ENCODE data around the gene URB1. TPM values are rescaled to one million over a fixed set of nuclear protein-coding genes. Genes with fewer than 3 reads are reported as not detected.

URB1 gene
- total and polyA plus RNA-seq, 12 donors: 4.0 to 17.7 (median 12.6) TPM

DNA sequence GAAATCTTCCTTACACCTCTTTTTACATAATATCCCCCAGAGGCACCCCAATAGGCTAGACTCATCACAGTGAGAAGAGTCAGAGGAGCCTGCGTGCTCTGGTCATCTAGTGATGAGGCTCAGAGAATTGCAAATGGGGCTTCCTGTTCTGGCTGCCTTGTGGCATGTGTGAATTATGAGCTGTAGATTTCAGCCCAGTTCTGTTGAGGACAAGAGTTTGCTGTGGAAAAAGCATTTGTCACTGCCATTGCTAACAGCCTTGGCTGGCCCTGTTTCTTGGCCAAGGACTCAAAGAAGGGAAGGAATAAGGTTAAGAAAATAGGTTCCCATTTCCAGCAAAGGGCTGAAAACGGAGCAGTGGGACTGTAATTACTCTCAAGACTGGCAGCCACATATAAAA lies 63.5 kb downstream of the URB1 start:
- TF ChIP-seq, protein P1, sequence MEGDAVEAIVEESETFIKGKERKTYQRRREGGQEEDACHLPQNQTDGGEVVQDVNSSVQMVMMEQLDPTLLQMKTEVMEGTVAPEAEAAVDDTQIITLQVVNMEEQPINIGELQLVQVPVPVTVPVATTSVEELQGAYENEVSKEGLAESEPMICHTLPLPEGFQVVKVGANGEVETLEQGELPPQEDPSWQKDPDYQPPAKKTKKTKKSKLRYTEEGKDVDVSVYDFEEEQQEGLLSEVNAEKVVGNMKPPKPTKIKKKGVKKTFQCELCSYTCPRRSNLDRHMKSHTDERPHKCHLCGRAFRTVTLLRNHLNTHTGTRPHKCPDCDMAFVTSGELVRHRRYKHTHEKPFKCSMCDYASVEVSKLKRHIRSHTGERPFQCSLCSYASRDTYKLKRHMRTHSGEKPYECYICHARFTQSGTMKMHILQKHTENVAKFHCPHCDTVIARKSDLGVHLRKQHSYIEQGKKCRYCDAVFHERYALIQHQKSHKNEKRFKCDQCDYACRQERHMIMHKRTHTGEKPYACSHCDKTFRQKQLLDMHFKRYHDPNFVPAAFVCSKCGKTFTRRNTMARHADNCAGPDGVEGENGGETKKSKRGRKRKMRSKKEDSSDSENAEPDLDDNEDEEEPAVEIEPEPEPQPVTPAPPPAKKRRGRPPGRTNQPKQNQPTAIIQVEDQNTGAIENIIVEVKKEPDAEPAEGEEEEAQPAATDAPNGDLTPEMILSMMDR (IDR thresholded peaks at IDR 0.05): no peak
- WGBS, 2 donors: 59 to 67% methylated on average over 2 of the region's 2 CpGs
- H3K27me3 ChIP-seq: no peaks in the 10 kb centered on the region
- H3K9me3 ChIP-seq: no peaks in the 10 kb centered on the region
- DNase-seq: no peak
- H3K27ac ChIP-seq: peak overlapping the region; percentile 43 to 90 (median 74)
- ATAC-seq: peak in 6 of 8 donors; percentile 12 to 36 (median 22)
- H3K36me3 ChIP-seq: peaks cover 0 to 72% (median 32%) of the 10 kb centered on the region in 9 donors
- H3K4me3 ChIP-seq: no peak overlapping the region
- H3K4me1 ChIP-seq: peaks cover 5 to 60% (median 24%) of the 10 kb centered on the region in 9 donors
- intact Hi-C loops (cut with DNase I): loop anchor here in 1 of 10 donors (5.0 kb wide), 1 partner anchor 33 kb away; no protein-coding TSS in a partner anchor

DNA sequence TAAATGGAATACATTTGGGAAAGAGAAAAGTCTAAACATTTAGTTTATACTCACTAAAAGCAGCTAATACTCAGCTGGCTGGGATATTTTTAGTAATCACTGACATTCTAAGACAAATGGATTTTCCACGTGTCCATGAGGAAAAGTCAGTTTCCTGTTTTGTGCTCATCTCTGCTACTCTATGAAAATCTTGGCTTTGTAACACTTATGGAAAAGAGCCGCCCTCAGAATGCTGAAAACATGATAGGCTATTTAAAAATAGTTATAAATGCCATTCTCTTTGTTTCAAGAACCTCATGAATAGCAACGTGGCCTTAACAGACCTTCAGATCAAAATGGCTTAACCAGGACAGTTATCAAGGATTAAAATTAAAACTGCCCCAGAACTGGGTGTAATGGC lies 64.2 kb downstream of the URB1 start:
- H3K27ac ChIP-seq: peak overlapping the region; percentile 43 to 90 (median 74)
- TF ChIP-seq, protein P1 (IDR thresholded peaks at IDR 0.05): no peak

DNA sequence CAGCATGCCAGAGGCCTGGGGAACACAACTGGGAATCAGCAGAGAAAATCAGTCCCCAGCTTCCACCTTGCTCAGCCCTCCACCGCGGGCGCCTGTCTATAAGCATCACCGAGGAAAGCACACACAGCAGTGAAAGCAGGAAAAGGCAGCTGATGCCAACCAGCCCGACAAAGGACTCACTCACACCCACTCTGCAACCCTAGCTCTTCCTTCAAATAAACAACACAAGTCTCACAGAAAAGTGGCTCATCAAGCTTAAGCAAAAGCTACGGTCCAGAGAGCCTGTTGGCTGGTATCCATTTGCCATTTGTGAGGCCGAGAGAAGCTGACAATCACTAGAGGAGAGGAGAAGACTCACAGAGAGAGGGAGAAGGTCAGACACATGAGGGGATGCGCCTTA lies 67.1 kb downstream of the URB1 start:
- Histone ChIP-seq H3K4me3 (no peak overlapping the region), H3K9me3 (no peaks in the 10 kb centered on the region), H3K27ac (peak overlapping the region in 3 of 10 donors; percentile 2 to 35 (median 12)), H3K36me3 (peaks cover 0 to 74% (median 42%) of the 10 kb centered on the region in 9 donors), H3K4me1 (peaks cover 5 to 53% (median 24%) of the 10 kb centered on the region in 9 donors), H3K27me3 (no peaks in the 10 kb centered on the region)
- intact Hi-C loops (cut with DNase I): loop anchor here in 1 of 10 donors (5.0 kb wide), 1 partner anchor 37 kb away; no protein-coding TSS in a partner anchor
- TF ChIP-seq, protein P1 (IDR thresholded peaks at IDR 0.05): no peak
- ATAC-seq: no peak
- DNase-seq: no peak
- WGBS, 2 donors: 90 to 92% methylated on average over 8 of the region's 8 CpGs

More for the DNA sequence above, 64.2 kb downstream of the URB1 start:
- intact Hi-C loops (cut with DNase I): loop anchor here in 1 of 10 donors (5.0 kb wide), 1 partner anchor 34 kb away; no protein-coding TSS in a partner anchor
- ATAC-seq (peak in 7 of 8 donors; percentile 38 to 87 (median 73)), DNase-seq (no peak)
- Histone ChIP-seq H3K27me3 (no peaks in the 10 kb centered on the region), H3K36me3 (peaks cover 0 to 72% (median 32%) of the 10 kb centered on the region in 9 donors), H3K4me3 (no peak overlapping the region), H3K4me1 (peaks cover 5 to 60% (median 24%) of the 10 kb centered on the region in 9 donors), H3K9me3 (no peaks in the 10 kb centered on the region)
- WGBS, 2 donors: 29 to 37% methylated on average over 3 of the region's 3 CpGs

DNA sequence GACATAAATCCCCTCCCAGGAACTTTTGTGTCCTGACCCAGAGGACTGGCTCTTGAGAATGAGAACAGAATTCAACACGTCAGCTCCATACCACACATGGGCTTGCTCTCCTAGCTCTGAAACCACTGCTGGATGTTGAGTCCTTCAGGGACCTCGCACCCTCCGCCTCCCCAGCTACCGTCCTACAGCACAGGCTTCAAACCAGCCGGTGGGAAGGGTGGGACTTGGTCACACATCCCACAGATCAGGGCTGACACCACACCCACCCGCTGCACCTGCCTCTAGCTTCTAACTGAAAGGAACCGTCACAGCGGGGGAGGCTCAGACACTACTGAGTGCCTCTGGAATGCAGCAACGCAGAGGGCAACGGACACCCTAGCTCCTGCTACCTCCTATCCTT lies 70.1 kb downstream of the URB1 start:
- peaks cover 0 to 92% (median 71%) of the 10 kb centered on the region in 9 donors for H3K36me3 ChIP-seq
- WGBS, 2 donors: 92 to 94% methylated on average over 10 of the region's 10 CpGs
- no peak for ATAC-seq
- H3K4me3 ChIP-seq: no peak overlapping the region
- no peaks in the 10 kb centered on the region for H3K27me3 ChIP-seq
- TF ChIP-seq, protein P1 (IDR thresholded peaks at IDR 0.05): no peak
- no peaks in the 10 kb centered on the region for H3K9me3 ChIP-seq
- no peak for DNase-seq
- intact Hi-C loops (cut with DNase I): no loop called here
- peaks cover 0 to 39% (median 5%) of the 10 kb centered on the region in 9 donors for H3K4me1 ChIP-seq
- H3K27ac ChIP-seq: no peak overlapping the region
